HG02678 (cell line): ENCODE data around the gene RBM24.
"Not testable (repeated sequence)": the region's sequence is repeated elsewhere in the genome, so short reads cannot be mapped to it uniquely, and the experiment has no call there.

Experiments
- ATAC-seq: cut with Tn5 transposase; IDR thresholded peaks from one replicate; pipeline ENCODE4 v1.9.1; 2021; ENCODE audit warnings: mild to moderate bottlenecking, moderate library complexity; ENCODE audit not compliant: unreplicated experiment

The RBM24 gene

DNA sequence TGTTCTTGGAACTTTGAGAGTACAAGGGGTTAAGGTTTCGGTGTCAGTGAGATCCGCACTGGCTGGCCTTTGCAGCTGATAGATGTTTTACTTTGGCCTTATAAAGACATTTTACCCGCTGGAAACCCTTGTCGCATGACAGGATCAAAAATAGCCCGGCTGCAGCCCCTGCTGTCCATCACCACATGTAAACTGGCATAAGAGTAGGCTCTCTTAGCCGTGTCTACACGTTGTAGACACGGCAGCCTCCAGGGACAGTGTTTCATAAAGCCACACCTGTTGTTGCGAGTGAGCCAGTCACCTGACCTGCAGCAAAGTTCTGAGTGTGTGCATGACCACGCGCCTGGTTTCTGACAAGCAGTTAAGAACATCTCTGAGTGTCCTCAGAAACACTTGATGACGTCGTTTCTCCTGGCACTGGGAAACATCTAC is 8.5 kb downstream of the RBM24 start:
- no peak for ATAC-seq

DNA sequence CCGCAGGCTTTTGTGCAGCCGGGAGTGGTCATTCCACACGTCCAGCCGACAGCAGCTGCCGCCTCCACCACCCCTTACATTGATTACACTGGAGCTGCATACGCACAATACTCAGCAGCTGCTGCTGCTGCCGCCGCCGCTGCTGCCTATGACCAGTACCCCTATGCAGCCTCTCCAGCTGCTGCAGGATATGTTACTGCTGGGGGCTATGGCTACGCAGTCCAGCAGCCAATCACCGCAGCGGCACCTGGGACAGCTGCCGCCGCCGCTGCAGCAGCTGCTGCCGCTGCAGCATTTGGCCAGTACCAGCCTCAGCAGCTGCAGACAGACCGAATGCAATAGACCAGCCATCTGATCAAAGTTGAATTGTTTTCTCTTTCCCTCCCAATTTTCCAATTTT is 10.6 kb downstream of the RBM24 start:
- ATAC-seq = no peak

GRCh38 chr6:17292600-17293133 is 11.5 kb downstream of the RBM24 start:
- ATAC-seq = no peak

DNA sequence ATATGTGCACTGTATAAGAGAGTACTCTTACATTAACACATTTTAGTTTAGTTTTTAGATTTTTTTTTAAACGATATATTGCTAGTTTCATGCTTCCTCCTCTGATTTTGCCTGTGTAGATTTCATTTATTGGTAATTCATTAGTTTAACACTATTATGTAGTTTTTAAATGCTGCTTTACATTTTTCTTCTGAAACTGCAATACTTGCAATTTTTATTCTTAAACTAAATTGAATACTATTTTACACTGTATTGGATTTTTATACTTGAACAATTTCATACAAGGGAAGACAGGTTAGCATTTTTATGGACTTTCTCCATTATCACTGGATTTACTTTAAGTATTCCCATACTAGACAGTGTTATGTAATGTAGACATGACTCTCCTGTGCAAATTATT is 12.2 kb downstream of the RBM24 start:
- no peak for ATAC-seq

DNA sequence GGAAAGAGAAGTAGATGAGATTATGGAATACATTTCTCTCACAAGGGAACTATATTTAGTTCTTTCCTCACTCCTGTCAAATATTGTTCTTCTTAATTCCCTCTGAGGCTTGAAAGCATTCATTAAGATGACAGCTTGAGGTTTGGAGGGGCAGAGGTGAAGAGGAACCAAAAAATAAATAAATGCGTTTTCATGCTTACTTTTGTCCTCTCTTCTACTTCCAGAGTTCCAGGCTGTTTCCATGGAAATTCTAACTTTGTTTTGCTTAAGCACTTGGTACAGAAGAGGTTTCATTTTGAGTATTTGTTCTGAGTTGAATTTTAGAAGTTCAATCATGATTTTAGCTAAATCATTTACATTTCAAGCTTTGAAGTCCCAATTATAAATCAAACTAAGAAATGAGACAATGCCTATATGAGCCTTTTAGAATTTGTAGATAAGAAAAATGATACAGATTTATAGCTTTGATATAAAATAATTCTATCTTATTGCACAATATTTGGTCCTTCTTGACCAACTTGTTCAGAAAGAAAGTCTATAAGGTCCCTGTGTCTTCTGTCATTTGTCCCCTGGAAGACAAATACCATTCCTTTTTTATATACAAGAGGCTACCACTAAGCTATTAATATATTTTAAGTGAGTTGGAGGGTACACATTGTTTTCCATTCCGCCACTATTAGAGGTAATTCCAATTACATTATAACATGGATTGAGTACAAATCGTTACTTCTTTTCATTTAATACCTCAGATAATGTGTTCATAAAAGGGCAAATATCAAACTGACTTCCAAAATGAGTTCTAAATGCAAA is 16.3 kb downstream of the RBM24 start:
- no peak for ATAC-seq

DNA sequence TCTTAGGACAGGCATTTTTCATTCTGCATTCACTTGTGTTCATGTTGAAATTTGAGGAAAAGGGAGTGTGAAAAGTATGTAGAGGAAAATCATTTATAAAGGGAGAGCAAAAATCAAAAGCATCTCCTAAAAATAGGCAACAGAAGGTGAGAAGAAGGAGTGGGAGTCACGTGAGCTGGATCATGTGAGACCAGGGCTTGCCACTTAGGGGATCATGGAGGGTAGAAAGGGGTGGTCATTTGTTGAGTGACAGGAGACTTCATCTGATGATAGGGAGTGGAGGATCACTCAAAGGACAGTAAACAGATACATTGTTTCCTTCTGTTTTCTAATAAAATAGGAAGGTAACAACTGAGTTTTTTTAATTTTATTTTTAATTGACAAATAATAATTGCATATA is 17.1 kb downstream of the RBM24 start:
- no peak for ATAC-seq

GRCh38 chr6:17299222-17299621 is 18.1 kb downstream of the RBM24 start:
- no peak for ATAC-seq

DNA sequence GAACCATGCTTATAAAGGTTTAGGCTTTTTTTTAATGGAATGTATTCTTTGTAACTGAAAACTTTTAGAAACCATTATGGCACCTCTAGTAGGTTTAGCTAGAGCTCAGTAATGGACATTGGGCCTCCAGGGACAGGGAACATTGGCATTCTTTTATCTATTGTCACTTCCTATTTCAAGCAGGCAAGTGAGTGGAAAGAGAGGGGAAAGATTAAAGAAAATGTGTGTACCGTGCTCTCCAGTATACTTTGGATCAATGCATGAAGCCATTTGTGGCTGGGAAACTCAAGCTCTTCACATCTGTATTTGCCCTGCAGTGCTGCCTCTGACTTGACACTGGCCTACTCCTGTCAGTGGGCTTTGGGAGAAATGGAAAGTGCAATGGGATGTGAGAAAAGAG is 18.6 kb downstream of the RBM24 start:
- no peak for ATAC-seq

DNA sequence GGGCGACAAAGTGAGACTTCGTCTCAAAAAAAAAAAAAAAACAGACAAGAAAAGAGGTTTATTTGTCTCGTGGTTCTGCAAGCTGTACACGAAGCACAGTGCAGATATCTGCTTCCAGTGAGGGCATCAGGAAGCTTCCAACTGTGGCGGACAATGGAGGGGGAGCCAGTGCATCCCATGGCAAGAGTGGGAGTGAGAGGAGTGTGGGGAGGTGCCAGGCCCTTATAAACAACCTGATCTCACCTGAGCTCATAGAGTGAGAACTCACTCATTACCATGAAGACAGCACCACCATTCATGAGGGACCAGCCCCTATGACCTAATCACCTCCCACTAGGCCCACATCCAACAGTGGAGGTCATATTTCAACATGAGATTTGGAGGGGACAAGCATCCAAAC is 19.5 kb downstream of the RBM24 start:
- no peak for ATAC-seq

DNA sequence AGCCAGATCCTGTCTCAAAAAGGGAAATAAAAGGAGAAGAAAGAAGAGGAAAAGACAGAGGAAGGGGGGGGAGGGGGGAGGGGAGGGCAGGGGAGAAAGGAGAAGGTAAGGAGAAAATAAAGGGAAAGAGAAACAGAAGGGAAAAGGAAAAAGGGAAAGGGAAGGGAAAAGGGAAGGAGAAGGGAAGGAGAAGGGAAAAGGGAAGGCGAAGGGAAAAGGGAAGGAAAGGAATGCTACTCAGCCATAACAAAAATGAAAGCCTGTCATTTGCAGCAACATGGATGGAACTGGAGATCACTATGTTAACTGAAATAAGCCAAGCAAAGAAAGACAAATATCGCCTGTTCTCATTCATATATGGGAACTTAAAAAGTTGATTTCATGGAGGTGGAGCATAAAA is 22.3 kb downstream of the RBM24 start:
- ATAC-seq = no peak

GRCh38 chr6:17305219-17306001 is 24.2 kb downstream of the RBM24 start:
- no peak for ATAC-seq

GRCh38 chr6:17311595-17312311 is 30.6 kb downstream of the RBM24 start:
- no peak for ATAC-seq

DNA sequence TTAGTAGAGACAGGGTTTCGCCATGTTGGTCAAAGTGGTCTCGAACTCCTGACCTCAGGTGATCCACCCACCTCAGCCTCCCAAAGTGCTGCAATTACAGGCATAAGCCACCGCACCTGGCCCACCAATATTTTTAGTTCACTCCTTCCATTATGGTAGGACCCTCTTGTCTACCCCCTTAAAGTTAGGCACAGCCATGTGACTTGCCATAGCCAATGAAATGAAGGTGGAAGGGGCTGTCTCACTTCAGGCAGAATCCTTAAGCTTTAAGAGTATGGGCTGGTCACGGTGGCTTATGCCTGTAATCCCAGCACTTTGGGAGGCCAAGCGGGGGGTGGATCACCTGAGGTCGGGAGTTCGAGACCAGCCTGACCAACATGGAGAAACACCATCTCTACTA is 32.1 kb downstream of the RBM24 start:
- ATAC-seq = not testable (repeated sequence)

- no peak for ATAC-seq
Observed at GRCh38 chr6:17313971-17314370, 32.8 kb downstream of the RBM24 start.

DNA sequence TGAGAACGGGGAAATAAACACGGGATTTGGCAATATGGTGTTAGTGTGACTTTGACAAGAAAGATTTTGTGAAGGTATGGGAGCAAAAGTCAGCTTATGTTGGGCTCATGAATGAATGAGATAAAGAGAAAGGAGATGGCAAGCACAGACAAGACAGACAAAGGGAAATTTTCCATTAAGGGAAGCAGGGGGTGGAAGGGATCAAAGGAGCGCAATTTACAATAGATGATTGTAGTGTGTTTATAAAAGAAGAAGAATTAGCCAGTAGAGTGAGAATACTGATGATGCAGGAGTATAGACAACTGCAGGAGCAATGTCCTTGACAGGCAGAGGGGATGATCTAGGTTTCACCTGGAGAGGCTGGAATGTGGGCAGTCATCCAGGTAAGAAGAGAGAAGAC is 34.1 kb downstream of the RBM24 start:
- ATAC-seq = no peak

GRCh38 chr6:17318435-17319165 is 37.4 kb downstream of the RBM24 start:
- no peak for ATAC-seq

GRCh38 chr6:17320266-17320665 is 39.1 kb downstream of the RBM24 start:
- not testable (repeated sequence) for ATAC-seq

GRCh38 chr6:17331238-17331637 is 50.1 kb downstream of the RBM24 start:
- ATAC-seq = no peak

GRCh38 chr6:17334265-17334664 is 53.1 kb downstream of the RBM24 start:
- ATAC-seq = no peak

DNA sequence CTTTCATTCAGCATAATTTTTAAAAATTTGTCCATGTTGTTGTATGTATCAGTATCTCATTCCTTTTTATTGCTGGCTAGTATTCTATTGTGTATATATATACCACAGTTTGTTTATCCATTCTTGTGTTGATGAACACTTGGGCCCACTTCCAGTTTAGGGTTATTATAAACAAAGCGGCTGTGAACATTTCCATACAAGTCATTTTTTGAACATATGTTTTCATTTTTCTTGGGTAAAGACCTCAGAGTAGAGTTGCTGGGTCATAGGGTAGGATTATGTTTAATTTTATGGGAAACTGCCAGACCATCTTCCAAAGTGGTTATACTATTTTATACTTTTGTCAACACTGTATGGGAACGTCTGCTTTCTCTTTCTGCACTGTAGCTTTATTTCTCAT is 55.3 kb downstream of the RBM24 start:
- no peak for ATAC-seq

GRCh38 chr6:17339308-17339670 is 58.1 kb downstream of the RBM24 start:
- no peak for ATAC-seq
